NCI-H2029 (cell line): ENCODE results near the gene BNIP3.
"Not testable (repeated sequence)": the region's sequence is repeated elsewhere in the genome, so short reads cannot be mapped to it uniquely, and the experiment has no call there.

Source experiments
- DNase-seq: peaks from one replicate; lab custom pipeline; 2025; lab: John Stamatoyannopoulos, UW

The BNIP3 gene

GRCh38 chr10:131977323-131978096 lies 4.2 kb downstream of the BNIP3 start:
- DNase-seq: no peak

DNA sequence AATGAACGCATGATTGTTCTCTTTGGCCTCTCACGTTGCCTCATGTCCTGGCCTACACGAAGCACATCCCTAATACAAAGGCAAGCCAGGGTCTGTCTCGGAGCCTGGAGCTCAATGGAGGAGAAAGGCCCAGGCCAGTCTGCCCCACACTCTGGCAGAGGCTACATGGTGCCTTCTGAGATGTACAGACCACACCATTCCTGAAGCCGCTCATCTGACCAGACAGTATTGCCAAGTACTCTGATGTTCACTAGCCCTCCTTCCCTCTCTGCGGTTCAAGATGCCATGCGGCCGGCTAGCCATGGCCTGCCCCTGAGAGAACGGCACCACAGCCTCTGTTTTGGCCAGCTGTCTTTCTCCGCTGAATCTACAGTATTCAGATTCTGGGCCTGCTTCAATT lies 5.9 kb downstream of the BNIP3 start:
- no peak for DNase-seq

GRCh38 chr10:131975003-131975402 lies 6.7 kb downstream of the BNIP3 start:
- no peak for DNase-seq

DNA sequence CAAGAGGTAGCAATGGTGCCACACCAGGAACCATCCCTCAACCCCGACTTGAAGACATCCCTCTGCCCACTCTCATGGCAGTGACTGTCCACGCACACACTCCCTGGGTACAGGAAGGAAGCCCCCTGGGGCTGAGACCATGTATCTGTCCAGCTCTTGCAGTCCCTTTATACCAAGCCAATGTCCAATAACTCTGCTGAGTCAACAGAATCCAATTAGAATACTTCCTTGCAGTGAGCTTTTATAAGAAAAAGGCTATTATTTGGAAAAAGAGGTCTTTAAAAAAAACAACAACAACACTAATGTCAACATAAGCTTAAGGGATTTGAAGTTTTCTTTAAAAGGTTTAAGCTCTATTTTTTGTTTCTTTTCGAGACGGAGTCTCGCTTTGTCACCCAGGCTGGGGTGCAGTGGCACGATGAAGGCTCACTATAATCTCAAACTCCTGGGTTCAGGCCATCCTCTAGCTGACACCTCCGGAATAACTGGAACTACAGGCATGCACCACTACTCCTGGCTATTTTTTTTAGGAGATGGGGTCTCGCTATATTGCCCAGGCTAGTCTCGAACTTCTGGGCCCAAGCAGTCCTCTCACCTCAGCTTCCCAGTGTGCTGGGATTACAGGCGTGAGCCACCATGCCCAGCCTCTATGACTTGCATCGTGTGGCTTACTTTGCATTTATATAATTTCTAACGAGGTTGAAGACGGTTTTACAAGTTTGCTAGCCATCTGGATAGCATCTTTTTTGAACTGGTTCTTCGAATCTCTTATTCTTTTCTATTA lies 7.5 kb downstream of the BNIP3 start:
- no peak for DNase-seq

- no peak for DNase-seq
These were observed 8.4 kb downstream of the BNIP3 start for GRCh38 chr10:131973160-131973951.

DNA sequence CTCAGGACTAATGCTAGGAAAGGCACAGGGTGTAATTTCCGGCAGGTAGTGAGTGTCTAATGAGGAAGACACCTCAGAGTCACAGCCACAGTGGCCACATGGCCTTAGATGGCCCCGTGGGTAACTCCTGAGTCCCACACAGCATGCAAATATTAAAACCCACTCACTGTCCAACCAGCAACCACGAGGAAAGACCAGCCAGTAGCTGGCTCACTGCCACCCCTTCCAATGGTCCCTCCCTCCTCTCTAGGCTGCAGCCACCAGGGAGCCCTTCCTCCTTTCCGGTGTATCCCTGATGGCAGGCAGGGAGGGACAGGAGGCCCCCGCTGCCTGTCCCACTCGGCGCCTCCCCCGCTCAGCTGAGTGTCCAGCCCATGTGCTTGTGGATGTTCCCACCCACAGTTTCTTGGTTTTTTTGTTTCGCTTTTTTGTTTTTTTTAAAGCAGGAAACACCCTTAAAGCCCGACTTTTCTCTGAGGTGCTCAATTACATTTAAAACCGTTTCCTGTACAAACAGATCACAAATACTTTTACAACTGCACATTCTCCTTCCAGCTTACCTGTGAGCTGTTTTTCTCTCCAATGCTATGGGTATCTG lies 9.2 kb downstream of the BNIP3 start:
- peak; percentile 53 for DNase-seq

DNA sequence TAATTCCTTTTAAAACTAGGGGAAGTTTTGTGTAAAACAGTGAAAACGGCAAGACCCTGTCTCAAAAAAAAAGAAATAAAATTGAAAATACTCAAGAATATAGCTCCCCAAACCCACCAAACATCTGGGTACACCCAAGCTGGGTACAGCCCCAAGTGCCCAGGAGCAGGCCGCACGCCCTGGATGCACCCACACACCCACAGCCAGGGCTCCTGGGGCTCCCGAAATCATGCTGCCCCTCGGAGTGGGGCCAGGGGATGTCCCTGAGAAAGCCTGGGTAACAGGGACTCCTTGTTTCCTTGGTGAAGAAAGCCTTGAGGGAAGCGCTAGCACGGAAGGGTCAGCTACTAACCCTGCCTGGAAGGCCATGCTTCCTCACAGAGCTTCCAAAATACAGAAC lies 10.1 kb downstream of the BNIP3 start:
- DNase-seq: no peak

DNA sequence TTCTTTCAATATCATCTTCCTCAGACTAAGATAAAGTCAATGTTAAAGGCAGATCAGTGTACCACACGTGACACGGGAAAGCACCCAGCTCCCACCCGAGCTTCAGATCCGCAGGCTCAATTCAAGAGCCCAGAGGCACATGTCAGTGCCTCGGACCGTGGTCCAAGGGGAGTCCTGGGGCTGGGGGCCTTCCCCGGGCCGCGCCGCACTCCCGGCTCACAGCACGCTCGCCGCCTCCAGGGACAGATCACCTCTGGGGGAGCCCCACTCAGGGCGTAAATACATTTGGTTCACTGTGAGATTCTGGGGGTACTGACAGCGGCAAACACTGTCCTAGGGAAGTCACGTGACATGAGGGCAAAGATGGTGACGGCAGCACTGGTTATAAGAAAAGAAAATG lies 10.8 kb downstream of the BNIP3 start:
- DNase-seq: no peak

DNA sequence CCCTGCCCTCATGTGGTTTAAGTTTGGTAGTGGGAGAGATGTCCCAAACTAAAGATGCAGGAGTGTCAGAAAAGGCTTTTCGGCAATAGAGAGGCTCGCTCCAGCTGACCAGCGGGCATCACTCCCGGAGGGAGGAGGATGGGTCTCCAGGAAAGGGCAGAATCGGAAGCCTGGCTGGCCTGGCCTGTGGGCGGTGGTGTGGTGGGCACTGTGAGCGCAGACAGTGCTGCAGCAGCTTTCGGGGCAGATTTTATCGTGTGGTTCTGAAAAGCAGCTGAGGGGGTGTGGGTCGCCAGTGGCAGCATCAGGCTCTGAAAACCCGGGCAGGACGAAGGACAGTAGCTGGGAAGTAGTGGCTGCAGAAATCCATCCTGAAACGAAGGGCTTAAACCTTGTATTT lies 12.8 kb downstream of the BNIP3 start:
- DNase-seq: no peak

GRCh38 chr10:131964298-131964697 lies 17.4 kb downstream of the BNIP3 start:
- DNase-seq: no peak

DNA sequence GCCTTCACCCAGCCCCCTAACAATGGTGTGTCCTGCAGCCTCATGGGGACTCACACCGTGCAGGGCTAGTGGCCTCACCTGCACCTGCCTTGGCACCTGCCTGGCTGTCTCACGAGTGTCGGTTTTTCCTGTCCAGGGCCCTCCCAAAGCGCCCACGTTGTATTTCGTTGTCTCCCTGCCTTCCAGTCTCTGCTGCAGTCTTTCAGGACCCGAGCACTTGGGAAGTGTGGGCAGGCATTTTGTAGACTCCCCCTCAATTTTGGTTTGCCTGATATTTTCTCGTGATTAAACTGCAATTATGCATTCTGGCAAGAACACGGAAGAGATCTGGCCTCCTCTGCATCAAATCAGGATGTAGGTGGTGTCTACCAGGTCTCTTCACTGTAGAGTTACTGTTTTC lies 17.9 kb downstream of the BNIP3 start:
- DNase-seq: no peak

- no peak for DNase-seq
These were observed 18.4 kb downstream of the BNIP3 start for GRCh38 chr10:131963350-131963749.

- no peak for DNase-seq
These were observed 19.7 kb downstream of the BNIP3 start for GRCh38 chr10:131961777-131962662.

DNA sequence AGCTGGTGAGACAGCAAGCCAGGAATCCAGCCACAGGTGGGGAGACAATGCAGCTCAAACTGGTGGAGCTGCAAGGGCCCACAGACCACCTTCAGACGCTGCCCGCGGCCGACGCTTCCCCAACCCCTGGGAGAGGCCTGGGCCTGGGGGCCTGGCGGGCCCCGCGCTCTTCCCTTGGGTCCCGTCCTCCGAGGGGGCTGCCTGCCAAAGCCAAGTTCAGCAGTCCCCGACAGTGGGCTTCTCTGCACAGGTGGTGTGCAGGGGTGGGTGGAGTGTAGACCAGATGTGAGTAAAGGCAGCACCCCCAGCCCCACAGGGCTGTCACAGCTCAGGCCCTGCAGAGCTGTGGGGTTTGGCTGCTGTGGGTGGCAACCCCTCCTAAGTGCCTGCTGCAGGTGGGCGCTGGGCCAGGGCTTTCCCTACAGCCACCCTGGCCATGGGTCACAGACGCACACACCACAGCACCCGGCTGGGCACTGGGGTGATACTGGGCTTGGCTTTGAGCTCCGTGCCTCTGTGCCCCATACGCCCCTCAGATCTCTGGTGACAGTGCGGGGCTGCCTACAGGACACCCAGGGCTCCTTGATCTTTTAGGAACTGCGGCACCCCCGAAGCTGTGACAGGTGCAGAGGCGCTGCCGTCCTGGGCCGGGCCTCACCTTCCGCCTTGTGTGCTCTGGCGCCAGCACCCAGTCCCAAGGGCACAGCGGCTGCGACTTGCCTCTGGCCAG lies 20.5 kb downstream of the BNIP3 start:
- DNase-seq: no peak

DNA sequence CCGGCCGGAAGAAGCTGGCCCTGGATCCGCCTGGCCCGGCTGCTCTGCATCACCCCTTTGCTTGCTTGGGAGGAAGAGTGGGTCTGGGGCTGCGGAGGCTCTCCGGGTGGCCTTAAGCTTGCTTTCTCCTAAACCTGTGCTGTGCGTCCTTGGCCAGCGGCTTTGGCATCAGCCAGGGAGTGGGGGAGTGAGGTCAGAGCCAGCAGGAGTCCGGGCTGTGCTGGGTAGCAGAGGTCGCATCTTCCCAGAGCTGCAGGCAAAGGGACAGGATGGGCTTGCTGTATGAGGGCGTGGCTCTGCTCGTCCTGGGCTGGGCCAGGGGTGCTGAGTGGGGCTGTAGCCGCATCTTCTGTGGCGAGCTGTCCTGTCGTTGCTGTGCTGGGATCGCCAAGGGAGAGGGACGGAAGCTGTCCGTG lies 21.1 kb downstream of the BNIP3 start:
- no peak for DNase-seq

GRCh38 chr10:131959841-131960240 lies 21.9 kb downstream of the BNIP3 start:
- no peak for DNase-seq

- DNase-seq: no peak
These were observed 26.0 kb downstream of the BNIP3 start for GRCh38 chr10:131955591-131956340.

GRCh38 chr10:131954356-131954965 lies 27.3 kb downstream of the BNIP3 start:
- no peak for DNase-seq

GRCh38 chr10:131949908-131950307 lies 31.8 kb downstream of the BNIP3 start:
- not testable (repeated sequence) for DNase-seq
